ENCODE data around the gene HOXC5.

DNA sequence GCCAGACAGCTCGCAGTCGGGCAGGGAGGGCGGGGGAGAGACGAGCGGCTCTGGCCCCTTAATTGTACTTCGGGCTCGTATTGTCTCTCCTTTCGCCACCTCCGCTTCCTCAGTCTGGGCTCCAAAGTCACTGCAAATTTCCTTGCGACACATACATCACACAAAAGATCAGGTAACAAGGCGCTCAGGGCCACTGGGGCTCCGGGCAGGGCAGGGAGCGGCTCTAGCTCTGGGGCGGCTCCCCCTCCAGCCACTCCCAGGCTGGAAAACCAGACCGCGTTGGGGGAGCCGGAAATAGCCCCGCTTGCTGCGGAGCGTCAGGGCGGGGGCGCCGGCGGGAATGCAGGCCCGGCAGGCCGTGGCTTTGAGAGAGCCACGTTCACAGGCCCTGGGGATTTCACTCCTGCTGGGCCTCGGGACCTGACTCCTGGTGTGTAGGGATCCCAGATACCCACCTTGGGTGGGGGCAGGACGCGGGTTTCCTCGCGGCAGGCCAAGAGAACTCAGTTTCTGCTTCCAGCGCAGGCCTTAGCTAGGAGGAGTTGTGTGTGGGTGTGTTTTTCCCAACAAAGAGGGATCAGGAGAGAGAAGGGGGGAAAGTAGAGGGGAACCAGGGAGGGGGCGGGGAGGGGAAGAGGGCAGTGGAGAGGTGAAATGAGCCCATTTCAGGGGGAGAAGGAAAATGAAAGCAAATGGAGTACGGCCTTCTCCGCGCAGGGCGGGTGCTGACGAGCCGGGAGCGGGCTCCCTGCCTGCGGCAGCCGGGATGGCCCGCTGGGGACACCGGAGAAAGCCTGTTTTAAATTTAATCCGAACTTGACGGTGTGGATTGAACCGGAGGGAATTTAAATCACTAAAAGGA, 37.2 kb upstream of the HOXC5 start:
- no peak for TF ChIP-seq POLR2A (IDR thresholded peaks at IDR 0.05)
- TF ChIP-seq, protein P1, sequence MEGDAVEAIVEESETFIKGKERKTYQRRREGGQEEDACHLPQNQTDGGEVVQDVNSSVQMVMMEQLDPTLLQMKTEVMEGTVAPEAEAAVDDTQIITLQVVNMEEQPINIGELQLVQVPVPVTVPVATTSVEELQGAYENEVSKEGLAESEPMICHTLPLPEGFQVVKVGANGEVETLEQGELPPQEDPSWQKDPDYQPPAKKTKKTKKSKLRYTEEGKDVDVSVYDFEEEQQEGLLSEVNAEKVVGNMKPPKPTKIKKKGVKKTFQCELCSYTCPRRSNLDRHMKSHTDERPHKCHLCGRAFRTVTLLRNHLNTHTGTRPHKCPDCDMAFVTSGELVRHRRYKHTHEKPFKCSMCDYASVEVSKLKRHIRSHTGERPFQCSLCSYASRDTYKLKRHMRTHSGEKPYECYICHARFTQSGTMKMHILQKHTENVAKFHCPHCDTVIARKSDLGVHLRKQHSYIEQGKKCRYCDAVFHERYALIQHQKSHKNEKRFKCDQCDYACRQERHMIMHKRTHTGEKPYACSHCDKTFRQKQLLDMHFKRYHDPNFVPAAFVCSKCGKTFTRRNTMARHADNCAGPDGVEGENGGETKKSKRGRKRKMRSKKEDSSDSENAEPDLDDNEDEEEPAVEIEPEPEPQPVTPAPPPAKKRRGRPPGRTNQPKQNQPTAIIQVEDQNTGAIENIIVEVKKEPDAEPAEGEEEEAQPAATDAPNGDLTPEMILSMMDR (IDR thresholded peaks at IDR 0.05) = no peak
